NCI-H2171 (cell line): ENCODE data around the gene CCDC38.
"Not testable (repeated sequence)": the region's sequence is repeated elsewhere in the genome, so short reads cannot be mapped to it uniquely, and the experiment has no call there.

Source experiments
- DNase-seq: peaks from one replicate; lab custom pipeline; 2025; lab: John Stamatoyannopoulos, UW

The CCDC38 gene

DNA sequence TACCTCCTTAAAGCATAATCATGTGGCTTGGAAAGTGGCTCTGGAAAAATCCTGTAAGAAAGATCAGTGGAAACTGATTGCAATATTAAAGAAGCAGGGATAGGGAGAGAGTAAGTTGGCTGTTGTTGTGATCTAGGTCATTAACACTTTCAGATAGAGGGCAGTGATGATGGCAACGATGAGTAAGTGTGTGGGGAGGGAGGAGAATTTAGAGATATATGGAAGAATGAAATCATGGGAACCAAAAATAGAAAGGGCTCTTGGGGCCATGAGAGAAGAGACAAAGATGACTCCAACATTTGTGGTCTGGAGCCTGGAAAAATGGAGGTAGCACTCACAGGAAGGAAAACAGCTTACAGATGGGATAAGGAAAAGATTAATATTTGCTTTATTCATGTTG is 60.3 kb downstream of the CCDC38 start:
- DNase-seq = no peak

DNA sequence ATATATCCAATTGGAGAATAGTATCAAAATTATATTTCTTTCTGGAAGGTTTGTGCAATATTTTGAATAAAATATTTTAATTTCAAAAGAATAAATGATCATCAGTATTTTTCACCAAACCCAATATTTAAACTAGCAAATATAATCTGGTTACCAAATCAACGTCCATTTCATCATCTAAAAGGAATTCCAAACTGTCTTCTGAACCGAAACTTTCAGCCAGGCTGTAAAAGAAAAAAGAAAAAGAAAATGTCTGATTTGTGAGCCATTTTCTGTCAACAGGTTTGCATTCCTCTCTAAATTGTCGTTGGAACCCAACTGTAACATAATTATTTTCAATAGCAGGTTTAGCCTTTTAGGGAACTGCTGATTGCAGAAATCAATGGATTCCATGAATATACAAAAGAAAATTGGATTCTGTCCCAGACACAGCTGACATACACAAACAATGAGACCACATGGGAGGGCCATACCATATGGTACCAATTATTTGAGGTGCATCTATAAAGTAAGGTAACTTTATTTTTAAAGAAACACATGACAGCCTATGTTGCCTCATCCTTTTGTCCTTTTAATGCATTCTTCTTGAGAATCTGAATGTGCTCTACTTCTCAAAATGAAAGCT is 61.0 kb downstream of the CCDC38 start:
- DNase-seq = peak; percentile 7

DNA sequence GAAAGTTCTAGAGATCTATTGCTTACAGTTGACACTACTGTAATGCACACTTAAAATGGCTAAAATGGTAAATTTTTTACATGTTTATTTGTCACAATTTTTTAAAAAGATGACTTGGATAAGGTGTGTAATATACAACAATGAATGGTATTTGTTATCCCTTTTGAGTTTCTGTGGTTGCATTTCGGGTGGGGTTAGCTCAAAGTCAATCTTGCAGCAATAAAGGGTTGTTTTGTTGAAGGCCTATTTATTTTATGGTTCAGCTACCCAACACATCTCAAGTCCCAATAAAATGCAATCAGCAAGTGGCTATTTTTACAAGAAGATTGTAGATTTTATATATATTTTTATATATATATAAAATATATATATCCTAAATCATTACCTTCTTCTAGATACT is 61.5 kb downstream of the CCDC38 start:
- DNase-seq = no peak

DNA sequence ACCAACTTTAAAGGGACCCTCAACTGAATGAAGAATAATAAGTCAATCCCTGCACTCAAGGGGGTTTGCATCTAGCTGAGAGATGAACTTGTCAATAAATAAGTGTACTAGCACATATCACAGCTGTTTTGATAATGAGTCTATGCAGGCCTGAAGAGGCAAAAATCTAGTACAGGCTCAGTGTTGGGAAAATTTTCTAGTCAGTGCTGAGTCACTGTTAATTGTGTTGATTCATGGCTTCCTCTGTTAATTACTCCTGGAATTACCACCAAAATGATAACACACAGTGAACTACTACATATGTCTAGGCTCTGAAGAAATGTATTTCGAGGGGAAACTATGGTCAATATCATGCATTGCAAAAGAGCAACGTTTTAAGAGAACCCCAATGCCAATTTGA is 64.8 kb downstream of the CCDC38 start:
- DNase-seq = no peak

DNA sequence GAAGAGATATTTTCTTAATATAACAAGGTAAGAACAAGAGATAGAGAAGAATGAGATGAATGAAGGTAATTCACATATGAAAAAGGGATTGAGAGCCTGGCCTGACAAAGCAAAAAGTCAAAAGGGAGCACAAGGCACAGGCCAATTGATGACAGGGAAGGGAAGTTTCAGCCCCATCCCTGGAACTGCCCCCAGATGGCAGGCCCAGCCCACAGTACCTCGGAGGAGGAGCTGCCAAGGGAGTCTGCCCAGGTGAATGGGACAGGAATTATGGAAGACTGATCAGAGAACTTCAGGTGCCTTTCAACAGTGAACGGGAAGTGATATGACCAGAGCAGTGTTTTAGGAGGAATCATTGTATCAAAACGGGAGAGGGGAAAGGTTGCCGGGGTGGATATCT is 68.0 kb downstream of the CCDC38 start:
- no peak for DNase-seq

GRCh38 chr12:95870897-95871296 is 71.5 kb downstream of the CCDC38 start:
- DNase-seq = no peak

- DNase-seq = no peak
Observed at GRCh38 chr12:95863337-95863736, 79.1 kb downstream of the CCDC38 start.

- no peak for DNase-seq
Observed at GRCh38 chr12:95862038-95862437, 80.4 kb downstream of the CCDC38 start.

DNA sequence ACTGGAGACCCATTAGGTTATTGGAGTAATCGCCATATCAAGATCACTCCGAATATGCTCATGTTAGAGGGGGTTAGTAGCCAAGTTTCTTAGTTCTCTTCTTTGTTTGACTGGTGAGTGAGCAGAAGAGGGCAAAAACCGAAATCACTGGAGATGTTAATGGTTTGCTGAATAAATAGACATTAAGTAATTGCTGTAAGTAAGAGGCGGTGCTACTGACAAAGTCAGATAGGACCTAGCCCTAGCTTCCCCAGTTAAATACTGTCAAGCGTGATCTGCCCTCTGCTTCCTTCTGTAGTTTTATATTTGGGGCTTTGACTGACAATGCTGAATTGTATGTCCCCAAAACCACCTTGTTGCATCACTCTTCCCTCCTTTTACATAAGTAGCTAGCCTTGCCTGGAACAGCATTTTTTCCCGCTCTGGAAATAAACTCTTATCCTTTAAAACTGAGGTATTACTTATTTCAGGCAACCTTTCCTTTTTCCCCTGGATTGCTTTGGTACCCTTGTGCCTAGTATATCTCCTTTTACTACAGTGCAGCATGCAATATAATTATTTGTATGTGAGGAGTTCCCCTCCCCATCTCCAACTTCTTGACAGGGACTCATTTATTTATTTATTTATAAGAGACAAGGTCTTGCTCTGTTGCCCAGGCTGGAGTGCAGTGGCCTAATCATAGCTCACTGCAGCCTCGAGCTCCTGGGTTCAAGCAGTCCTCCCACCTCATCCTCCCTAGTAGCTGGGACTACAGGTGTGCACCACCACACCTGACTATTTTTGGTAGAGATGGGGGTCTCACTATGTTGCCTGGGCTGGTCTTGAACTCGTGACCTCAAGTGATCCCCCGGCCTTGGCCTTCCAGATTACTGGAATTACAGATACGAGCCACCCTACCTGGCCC is 82.2 kb downstream of the CCDC38 start:
- DNase-seq = no peak

- peak; percentile 5 for DNase-seq
Observed at GRCh38 chr12:95859344-95859816, 83.0 kb downstream of the CCDC38 start.

DNA sequence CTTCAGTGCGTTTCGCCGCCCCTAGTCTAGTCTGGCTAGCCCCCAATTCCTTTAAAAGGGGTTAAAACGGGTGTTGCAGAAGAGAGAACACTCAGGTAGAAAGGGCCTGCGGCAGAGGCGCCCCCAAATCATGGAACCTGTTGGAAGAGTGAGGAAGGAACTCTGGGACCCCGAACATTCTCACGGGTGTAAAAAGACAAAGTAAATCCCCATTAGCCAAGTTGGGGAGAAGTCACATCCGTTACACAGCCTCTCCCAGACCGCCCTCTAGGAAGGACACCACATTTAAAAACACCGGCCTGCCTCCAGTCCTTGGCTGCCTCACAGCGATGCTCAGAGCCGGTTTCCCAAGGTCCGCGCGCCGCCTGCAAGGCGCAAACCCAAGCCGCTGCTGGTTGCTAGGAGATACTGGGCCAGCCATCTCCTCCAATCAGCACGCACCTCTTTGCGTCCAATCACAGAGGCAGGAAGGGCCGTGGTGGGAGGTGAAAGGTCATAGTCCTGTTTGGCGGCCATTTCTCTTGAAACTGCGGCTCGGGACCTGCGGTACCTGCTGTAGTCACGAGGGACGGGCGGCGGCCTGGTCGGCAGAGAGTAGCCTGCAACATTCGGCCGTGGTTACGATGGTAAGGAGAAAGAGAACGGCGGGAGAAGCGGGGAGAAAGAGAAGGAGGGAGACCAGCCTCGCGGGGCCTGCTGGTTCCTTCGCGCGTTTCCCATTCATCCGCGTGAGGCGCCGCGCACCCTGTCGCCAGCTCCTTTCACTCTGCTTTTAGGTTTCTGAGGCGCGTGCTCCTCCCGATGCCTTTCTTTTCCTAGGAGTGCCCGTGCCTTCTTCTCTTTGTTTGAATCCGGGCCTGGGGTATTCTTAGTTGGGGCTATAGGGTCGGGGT is 83.7 kb downstream of the CCDC38 start, which contains the start of gene SNRPF:
TSS of gene SNRPF (plus strand) at position 502 of the 893 bp plus-strand sequence. CDS start at position 624, 122 bp downstream.
- DNase-seq = peak; percentile 93

- DNase-seq = no peak
Observed at GRCh38 chr12:95857799-95858198, 84.6 kb downstream of the CCDC38 start.

DNA sequence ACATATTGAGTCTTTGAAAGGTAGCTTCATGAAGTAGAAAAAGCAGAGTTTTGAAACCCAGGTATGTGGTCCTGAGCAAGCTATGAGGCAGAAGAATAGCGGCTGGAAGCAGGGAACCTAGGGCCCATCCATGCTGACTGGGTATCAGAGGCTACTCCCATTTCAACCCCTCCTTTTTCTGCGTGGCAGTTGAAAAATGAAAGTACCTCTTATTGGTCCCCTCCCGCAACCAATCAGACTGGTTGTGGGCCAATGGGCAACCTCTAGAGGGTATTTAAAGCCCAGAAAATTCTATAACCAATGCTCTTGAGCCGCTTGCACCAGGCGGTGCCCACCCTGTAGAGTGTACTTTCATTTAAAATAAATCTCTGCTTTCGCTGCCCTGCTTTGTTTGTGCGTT is 85.3 kb downstream of the CCDC38 start:
- no peak for DNase-seq

GRCh38 chr12:95852133-95852532 is 90.3 kb downstream of the CCDC38 start:
- DNase-seq = no peak

DNA sequence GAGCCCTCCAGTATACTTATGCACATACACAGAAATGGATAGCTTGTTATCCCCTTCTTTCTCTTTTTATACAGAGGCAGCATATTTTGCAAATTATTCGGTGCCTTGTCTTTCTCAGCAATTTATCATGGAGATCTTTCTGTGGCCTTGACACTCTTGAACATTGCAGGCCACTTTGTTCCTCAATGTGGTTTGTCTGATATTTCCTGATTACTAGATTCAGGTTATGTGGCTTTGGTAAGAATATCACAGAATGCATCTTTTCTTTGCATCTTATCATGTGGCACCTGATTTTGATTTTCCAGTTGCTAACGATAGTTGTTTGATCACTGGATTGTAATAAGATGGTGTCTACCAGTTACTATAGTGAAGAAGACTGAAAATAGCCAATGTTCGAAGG is 90.8 kb downstream of the CCDC38 start:
- DNase-seq = no peak

- DNase-seq = peak; percentile 8
Observed at GRCh38 chr12:95848575-95849388, 93.6 kb downstream of the CCDC38 start.

DNA sequence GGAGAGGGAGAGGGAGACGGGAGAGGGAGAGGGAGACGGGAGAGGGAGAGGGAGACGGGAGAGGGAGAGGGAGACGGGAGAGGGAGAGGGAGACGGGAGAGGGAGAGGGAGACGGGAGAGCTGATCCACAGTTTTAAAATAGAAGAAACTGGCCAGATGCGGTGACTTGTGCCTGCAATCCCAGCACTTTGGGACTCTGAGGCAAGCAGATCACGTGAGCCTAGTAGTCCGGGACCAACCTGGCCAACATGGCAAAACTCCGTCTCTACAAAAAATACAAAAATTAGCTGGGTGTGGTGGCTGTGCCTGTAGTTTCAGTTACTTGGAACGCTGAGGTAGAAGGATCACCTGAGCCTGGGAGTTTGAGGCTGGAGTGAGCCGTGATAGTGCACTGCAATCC is 100.0 kb downstream of the CCDC38 start:
- DNase-seq = not testable (repeated sequence)

GRCh38 chr12:95838125-95838524 is 104.3 kb downstream of the CCDC38 start:
- DNase-seq = peak; percentile 45

- DNase-seq = no peak
Observed at GRCh38 chr12:95837240-95838038, 105.0 kb downstream of the CCDC38 start.

DNA sequence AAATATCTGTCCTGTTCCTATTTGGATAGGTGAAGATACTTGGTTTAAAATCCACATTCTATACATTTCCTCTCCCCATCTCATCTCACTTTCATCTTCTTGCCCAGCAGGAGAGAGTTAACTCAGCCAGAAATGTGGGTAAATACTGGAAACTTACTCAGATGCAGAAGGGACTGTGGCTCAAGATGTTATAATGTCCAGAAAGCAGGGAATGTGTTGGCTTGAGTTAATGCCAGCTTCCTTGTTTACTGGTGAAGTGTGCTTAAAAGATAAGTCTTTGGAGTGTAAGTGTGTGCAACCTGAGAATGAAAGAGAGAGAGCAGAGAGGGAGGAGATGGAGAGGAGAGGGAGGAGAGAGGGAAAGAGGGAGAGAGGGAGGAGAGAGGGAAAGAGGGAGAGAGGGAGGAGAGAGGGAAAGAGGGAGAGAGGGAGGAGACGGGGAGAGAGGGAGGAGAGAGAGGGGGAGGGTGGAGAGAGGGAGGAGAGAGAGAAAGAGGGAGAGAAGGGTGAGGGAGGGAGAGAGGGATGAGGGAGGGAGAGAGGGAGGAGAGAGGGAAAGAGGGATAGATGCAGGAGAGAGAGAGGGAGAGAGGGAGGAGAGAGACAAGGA is 105.7 kb downstream of the CCDC38 start:
- DNase-seq = no peak
